GM19099 (cell line): Measurements from ENCODE around the gene SRF.

ENCODE experiments used
- POLR2A ChIP-seq: IDR thresholded peaks from 3 replicates; pipeline ENCODE4 v1.6.1; 2011; ENCODE audit warnings: low read depth; ENCODE audit not compliant: insufficient read length; ENCODE audit errors: extremely low read depth

Gene SRF

DNA sequence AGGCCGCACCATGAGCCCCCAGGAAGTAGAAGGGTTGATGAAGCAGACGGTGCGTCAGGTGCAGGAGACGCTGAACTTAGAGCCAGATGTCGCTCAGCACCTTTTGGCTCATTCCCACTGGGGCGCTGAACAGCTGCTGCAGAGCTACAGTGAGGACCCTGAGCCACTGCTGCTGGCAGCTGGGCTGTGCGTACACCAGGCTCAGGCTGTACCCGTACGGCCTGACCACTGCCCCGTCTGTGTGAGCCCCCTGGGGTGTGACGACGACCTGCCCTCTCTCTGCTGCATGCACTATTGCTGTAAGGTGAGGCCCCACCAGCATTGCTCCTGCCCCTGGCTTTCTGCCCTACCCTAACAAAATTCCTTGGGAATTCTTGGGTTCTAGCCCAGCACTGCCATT lies 45.1 kb downstream of the SRF start:
- no peak for TF ChIP-seq POLR2A

GRCh38 chr6:43217351-43217750 lies 46.3 kb downstream of the SRF start:
- TF ChIP-seq POLR2A, result no peak

- TF ChIP-seq POLR2A, result no peak
Observed at GRCh38 chr6:43219119-43219518, 48.0 kb downstream of the SRF start.

DNA sequence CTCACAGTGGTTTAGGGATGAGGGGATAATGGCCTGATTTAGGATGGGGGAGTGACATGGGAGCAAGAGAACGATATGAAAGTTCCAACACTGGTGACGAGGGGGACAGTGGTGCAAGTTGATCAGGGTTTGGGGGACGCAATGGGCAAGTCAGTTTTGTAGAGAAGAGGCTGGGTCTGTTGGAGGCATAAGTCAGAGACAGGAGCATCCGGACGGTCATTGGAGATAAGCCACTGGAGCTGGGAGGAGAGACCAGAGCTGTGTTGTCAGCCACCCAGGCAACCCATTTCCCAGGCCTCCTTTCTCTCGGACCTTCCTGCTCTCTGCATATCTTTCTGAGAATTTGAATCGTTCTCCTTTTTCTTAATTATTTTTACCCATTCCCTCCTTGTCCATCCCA lies 48.7 kb downstream of the SRF start:
- no peak for TF ChIP-seq POLR2A

DNA sequence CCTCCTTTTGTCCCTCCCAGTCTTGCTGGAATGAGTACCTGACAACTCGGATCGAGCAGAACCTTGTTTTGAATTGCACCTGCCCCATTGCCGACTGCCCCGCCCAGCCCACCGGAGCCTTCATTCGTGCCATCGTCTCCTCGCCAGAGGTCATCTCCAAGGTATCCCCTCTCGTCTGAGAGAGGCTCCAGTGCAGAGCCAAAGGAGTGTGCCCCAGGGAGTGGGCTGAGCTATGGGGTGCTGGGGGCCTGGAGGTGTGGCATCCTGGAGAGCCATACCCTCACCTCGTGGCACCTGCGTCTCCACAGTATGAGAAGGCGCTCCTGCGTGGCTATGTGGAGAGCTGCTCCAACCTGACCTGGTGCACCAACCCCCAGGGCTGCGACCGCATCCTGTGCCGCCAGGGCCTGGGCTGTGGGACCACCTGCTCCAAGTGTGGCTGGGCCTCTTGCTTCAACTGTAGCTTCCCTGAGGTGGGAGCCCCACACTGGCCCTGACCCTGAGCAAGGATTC lies 49.4 kb downstream of the SRF start:
- TF ChIP-seq POLR2A, result no peak

- no peak for TF ChIP-seq POLR2A
Observed at GRCh38 chr6:43221046-43221972, 50.2 kb downstream of the SRF start.

- TF ChIP-seq POLR2A, result no peak
Observed at GRCh38 chr6:43222418-43223059, 51.5 kb downstream of the SRF start.

GRCh38 chr6:43223175-43223574 lies 52.1 kb downstream of the SRF start:
- TF ChIP-seq POLR2A, result no peak

DNA sequence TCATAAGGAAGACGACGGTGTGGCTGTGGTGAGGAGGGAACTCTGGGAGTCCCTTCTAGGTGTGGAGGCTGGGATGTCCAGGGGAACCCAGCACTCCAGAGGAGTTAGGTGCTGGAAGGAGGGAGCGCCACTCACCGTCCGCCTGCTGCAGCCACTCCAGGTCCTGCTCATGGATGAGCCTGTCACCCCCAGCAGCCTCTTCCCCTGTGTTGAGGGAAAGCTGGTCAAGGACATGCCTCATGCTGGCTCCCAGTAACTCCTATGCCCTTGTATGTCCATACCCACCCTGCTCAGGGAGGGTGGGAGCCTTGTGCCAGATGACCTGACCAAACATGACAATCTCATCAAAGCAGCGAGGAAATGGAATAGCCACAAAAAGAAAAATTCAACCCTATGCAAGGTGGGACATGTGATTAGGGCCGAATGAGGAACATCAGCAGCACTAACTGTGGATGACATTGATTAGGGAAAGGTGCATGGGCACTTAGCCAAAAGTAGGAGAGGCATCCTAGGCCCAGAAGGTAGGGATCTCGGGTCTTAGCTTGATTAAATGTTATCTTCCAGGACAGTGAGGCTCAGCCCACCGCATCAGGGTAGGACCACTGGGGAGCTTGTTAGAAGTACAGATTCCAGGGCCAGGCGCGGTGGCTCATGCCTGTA lies 55.3 kb downstream of the SRF start:
- TF ChIP-seq POLR2A, result no peak

GRCh38 chr6:43228951-43229802 lies 58.1 kb downstream of the SRF start, which contains the start of gene DNPH1:
Gene DNPH1, minus strand, starts transcription at chr6:43229481. Its CDS starts 25 bp downstream, at chr6:43229456.
- peak; percentile 78 for TF ChIP-seq POLR2A

GRCh38 chr6:43229803-43230620 lies 58.9 kb downstream of the SRF start:
- no peak for TF ChIP-seq POLR2A

- TF ChIP-seq POLR2A, result no peak
Observed at GRCh38 chr6:43231053-43231452, 60.0 kb downstream of the SRF start.
